Smooth muscle cell (in vitro differentiated cells): Measurements from ENCODE around the gene SENP7. TPM values are rescaled to one million over a fixed set of nuclear protein-coding genes. Genes with fewer than 3 reads are reported as not detected.

Experiments used
- DNase-seq: peaks from one replicate; lab custom pipeline; 2025; ENCODE audit not compliant: unreplicated experiment; lab: John Stamatoyannopoulos, UW
- H2AFZ ChIP-seq: fragments of 200-600 bp; sonication (generic); 2 replicates; pipeline ENCODE4 v1.6.0; 2016; ENCODE audit warnings: antibody characterized with exemption, low read depth, mild to moderate bottlenecking
- H3F3A ChIP-seq: fragments of 200-600 bp; sonication (generic); 2 replicates; pipeline ENCODE4 v1.6.0; 2017; ENCODE audit warnings: antibody characterized with exemption, low read depth
- H3K27ac ChIP-seq: fragments of 200-600 bp; sonication (generic); 2 replicates; pipeline ENCODE4 v1.5.1; 2016; ENCODE audit warnings: low read depth, mild to moderate bottlenecking
- H3K27me3 ChIP-seq: fragments of 200-600 bp; sonication (generic); 2 replicates; pipeline ENCODE4 v1.6.1; 2016; ENCODE audit warnings: low read depth, mild to moderate bottlenecking
- H3K36me3 ChIP-seq: fragments of 200-600 bp; sonication (generic); 2 replicates; pipeline ENCODE4 v1.5.1; 2016; ENCODE audit warnings: low read depth
- H3K4me1 ChIP-seq: fragments of 200-600 bp; sonication (generic); 2 replicates; pipeline ENCODE4 v1.5.1; 2016; ENCODE audit warnings: low read depth
- H3K4me2 ChIP-seq: fragments of 200-600 bp; sonication (generic); 2 replicates; pipeline ENCODE4 v1.6.0; 2016; ENCODE audit warnings: mild to moderate bottlenecking
- H3K4me3 ChIP-seq: fragments of 200-600 bp; sonication (generic); 2 replicates; pipeline ENCODE4 v1.5.1; 2016; ENCODE audit warnings: mild to moderate bottlenecking
- H3K79me2 ChIP-seq: fragments of 200-600 bp; sonication (generic); 2 replicates; pipeline ENCODE4 v1.6.0; 2016; ENCODE audit warnings: low read depth, mild to moderate bottlenecking
- H3K9ac ChIP-seq: fragments of 200-600 bp; sonication (generic); 2 replicates; pipeline ENCODE4 v1.6.0; 2016; ENCODE audit warnings: low read depth
- H3K9me3 ChIP-seq: fragments of 200-600 bp; sonication (generic); replicated peaks from 2 replicates; pipeline ENCODE4 v1.5.1; 2016; ENCODE audit warnings: low read depth
- H4K20me1 ChIP-seq: fragments of 200-600 bp; sonication (generic); 2 replicates; pipeline ENCODE4 v1.6.0; 2016; ENCODE audit warnings: low read depth
- CTCF ChIP-seq: fragments of 200-600 bp; sonication (generic); IDR thresholded peaks from 2 replicates; pipeline ENCODE4 v1.5.1; 2017; ENCODE audit warnings: borderline replicate concordance, mild to moderate bottlenecking, antibody characterized with exemption; ENCODE audit not compliant: insufficient read depth, poor library complexity, severe bottlenecking
- WGBS: methylation state at CpG from one replicate; pipeline ENCODE4 v1.1.7; 2016; ENCODE audit warnings: low lambda C conversion rate; 5-methylcytosine and 5-hydroxymethylcytosine counted together
- polyA plus RNA-seq: library from polyadenylated mRNA; unstranded; fragments of >200 nt; fragmentation: Nextera tagmentation; extraction: Ambion mirVana; gene quantifications from 2 replicates; pipeline ENCODE4 v1.2.1, GENCODE V29; 2016
- total RNA-seq: library from RNA; depleted of rRNA; stranded (reverse); fragments of >200 nt; gene quantifications from 2 replicates; pipeline ENCODE4 v1.2.3, GENCODE V29; 2014

The SENP7 gene
- total and polyA plus RNA-seq, 2 experiments from 2014 or later, result 6.6 to 37.1 TPM

- no peak overlapping the region for H2AFZ ChIP-seq
- no peaks in the 10 kb centered on the region for H3K9me3 ChIP-seq
- TF ChIP-seq CTCF, result no peak
- DNase-seq, result no peak
- no peaks in the 10 kb centered on the region for H3K36me3 ChIP-seq
- no peaks in the 10 kb centered on the region for H4K20me1 ChIP-seq
- WGBS, result 36% methylated on average over 1 of the region's 1 CpG
- H3K9ac ChIP-seq, result no peak overlapping the region
- no peak overlapping the region for H3K4me3 ChIP-seq
- H3F3A ChIP-seq, result no peaks in the 10 kb centered on the region
- no peak overlapping the region for H3K27ac ChIP-seq
- no peak overlapping the region for H3K4me2 ChIP-seq
- H3K79me2 ChIP-seq, result no peaks in the 10 kb centered on the region
- peaks cover 6% of the 10 kb centered on the region for H3K4me1 ChIP-seq
- H3K27me3 ChIP-seq, result no peaks in the 10 kb centered on the region
These were observed 14.9 kb upstream of the SENP7 start for GRCh38 chr3:101527906-101528305.

GRCh38 chr3:101527441-101527840, 14.4 kb upstream of the SENP7 start:
- no peaks in the 10 kb centered on the region for H4K20me1 ChIP-seq
- no peaks in the 10 kb centered on the region for H3K27me3 ChIP-seq
- no peaks in the 10 kb centered on the region for H3K79me2 ChIP-seq
- no peak overlapping the region for H3K4me2 ChIP-seq
- no peaks in the 10 kb centered on the region for H3F3A ChIP-seq
- no peak for DNase-seq
- TF ChIP-seq CTCF, result no peak
- peaks cover under 1% of the 10 kb centered on the region for H3K4me1 ChIP-seq
- H2AFZ ChIP-seq, result no peak overlapping the region
- no peak overlapping the region for H3K4me3 ChIP-seq
- H3K27ac ChIP-seq, result no peak overlapping the region
- 41% methylated on average over 4 of the region's 4 CpGs for WGBS
- H3K36me3 ChIP-seq, result no peaks in the 10 kb centered on the region
- no peaks in the 10 kb centered on the region for H3K9me3 ChIP-seq
- no peak overlapping the region for H3K9ac ChIP-seq

GRCh38 chr3:101521211-101521701, 8.2 kb upstream of the SENP7 start:
- DNase-seq, result no peak
- H4K20me1 ChIP-seq, result no peaks in the 10 kb centered on the region
- no peak for TF ChIP-seq CTCF
- no peak overlapping the region for H3K4me3 ChIP-seq
- H3K27ac ChIP-seq, result no peak overlapping the region
- H3K4me1 ChIP-seq, result no peaks in the 10 kb centered on the region
- H3K27me3 ChIP-seq, result no peaks in the 10 kb centered on the region
- no peaks in the 10 kb centered on the region for H3K36me3 ChIP-seq
- no peaks in the 10 kb centered on the region for H3K79me2 ChIP-seq
- no peak overlapping the region for H3K4me2 ChIP-seq
- 89% methylated on average over 4 of the region's 4 CpGs for WGBS
- no peak overlapping the region for H3K9ac ChIP-seq
- no peaks in the 10 kb centered on the region for H3F3A ChIP-seq
- no peaks in the 10 kb centered on the region for H3K9me3 ChIP-seq
- H2AFZ ChIP-seq, result no peak overlapping the region

- 88% methylated on average over 6 of the region's 6 CpGs for WGBS
- Histone ChIP-seq H3K4me1 (no peaks in the 10 kb centered on the region), H2AFZ (no peak overlapping the region), H3K9ac (no peak overlapping the region), H3K27ac (no peak overlapping the region), H3K9me3 (no peaks in the 10 kb centered on the region), H3F3A (no peaks in the 10 kb centered on the region), H3K36me3 (no peaks in the 10 kb centered on the region), H3K4me2 (no peak overlapping the region), H3K79me2 (no peaks in the 10 kb centered on the region), H3K27me3 (no peaks in the 10 kb centered on the region), H3K4me3 (no peak overlapping the region), H4K20me1 (no peaks in the 10 kb centered on the region)
- no peak for DNase-seq
- TF ChIP-seq CTCF, result no peak
These were observed 6.8 kb upstream of the SENP7 start for GRCh38 chr3:101519685-101520365.
